HG03045 (cell line): ENCODE results near the gene MBD1.
A peak's percentile ranks its signal among the peaks of the same experiment; 100 is the strongest.
"Not testable (repeated sequence)": the region's sequence is repeated elsewhere in the genome, so short reads cannot be mapped to it uniquely, and the experiment has no call there.

Experiments
- ATAC-seq: cut with Tn5 transposase; IDR thresholded peaks from one replicate; pipeline ENCODE4 v1.9.1; 2021; ENCODE audit warnings: mild to moderate bottlenecking, moderate library complexity; ENCODE audit not compliant: unreplicated experiment

The MBD1 gene, protein sequence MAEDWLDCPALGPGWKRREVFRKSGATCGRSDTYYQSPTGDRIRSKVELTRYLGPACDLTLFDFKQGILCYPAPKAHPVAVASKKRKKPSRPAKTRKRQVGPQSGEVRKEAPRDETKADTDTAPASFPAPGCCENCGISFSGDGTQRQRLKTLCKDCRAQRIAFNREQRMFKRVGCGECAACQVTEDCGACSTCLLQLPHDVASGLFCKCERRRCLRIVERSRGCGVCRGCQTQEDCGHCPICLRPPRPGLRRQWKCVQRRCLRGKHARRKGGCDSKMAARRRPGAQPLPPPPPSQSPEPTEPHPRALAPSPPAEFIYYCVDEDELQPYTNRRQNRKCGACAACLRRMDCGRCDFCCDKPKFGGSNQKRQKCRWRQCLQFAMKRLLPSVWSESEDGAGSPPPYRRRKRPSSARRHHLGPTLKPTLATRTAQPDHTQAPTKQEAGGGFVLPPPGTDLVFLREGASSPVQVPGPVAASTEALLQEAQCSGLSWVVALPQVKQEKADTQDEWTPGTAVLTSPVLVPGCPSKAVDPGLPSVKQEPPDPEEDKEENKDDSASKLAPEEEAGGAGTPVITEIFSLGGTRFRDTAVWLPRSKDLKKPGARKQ

DNA sequence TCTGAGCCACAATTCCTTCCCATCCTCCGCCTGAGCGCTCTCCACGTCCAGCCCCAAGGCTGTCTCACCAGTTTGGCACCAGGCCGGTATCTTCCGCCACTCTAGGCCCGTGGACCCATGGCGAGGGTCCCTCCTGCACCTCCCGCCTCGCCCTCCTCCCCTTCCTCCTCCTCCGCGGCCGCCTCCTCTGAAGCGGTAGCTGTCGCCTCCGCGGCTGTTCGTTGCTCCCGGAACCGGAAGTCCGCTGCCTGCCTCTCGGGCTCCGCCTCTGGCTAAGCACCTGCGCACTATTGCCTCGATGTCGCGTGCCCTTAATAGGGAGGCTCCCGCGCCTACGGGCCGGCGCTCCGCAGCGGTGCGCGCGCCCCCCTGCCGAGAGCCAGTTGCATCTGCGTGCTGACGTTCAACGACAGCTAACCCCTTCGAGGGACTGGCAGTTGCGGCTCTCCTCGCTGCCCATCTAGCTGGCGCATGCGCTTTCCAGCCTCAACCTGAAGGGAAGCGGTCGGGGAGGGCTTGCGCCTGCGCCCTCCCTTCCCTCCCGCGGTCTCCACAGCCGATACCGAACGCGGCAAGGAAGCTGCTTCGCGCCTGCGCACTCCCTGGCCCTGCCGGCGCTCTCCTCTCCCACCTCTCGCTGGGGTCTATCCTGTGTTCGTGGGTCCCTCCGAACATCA is at the start of gene MBD1:
Gene MBD1, minus strand, starts transcription at position 229 of the 677 bp plus-strand sequence. CDS start 1,531 bp downstream, outside the sequence.
- ATAC-seq = peak; percentile 88

DNA sequence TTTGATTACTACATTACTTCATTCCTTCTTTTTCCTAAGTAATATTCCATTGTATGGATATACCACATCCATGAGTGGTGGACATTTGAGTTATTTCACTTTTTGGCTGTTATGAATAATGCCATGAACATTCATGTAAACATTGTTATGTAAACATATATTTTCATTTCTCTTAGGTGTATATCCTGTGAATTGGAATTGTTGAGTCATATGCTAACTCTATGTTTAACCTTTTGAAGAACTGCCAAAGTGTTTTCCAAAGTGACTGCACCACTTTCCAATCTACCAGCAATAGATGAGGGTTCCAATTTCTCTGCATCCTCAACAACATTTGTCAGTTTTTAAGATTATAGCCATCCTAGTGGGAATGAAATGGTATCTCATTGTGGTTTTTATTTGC is 48.9 kb upstream of the MBD1 start:
- no peak for ATAC-seq

DNA sequence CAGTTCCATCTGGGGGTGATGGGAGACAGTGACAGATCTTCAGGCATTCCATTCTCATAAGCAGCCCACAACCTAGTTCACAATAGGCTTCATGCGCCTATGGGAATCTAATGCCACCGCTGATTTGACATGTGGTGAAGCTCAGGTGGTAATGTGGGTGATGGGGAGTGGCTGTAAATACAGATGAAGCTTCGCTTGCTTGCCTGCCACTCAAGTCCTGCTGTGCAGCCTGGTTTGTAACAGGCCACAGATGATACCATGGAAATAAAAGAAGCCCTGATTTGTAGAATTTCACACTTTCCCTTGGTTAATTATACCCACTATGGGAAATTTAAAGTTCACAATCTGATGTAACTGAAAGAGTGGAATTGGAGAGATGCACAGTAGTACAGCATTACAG is 46.7 kb upstream of the MBD1 start:
- no peak for ATAC-seq

DNA sequence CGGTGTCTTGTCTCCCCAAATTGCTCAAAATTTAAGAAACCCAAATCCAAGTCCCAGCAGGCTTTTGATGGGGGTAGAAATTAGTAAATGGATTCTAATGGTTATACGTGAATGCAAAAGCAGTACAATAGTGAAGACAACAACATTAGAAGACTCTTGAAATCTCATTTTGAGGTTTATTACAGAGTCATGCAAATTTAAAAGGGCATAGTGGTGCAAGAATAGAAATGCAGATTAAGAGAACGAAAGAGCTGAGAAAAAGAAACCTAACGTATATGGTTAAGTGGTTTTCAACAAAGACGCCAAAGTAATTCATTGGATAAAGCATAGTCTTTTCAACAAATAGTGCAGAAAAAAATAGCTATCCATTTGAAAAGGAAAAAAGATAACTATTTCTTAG is 39.4 kb upstream of the MBD1 start:
- ATAC-seq = peak; percentile 64

DNA sequence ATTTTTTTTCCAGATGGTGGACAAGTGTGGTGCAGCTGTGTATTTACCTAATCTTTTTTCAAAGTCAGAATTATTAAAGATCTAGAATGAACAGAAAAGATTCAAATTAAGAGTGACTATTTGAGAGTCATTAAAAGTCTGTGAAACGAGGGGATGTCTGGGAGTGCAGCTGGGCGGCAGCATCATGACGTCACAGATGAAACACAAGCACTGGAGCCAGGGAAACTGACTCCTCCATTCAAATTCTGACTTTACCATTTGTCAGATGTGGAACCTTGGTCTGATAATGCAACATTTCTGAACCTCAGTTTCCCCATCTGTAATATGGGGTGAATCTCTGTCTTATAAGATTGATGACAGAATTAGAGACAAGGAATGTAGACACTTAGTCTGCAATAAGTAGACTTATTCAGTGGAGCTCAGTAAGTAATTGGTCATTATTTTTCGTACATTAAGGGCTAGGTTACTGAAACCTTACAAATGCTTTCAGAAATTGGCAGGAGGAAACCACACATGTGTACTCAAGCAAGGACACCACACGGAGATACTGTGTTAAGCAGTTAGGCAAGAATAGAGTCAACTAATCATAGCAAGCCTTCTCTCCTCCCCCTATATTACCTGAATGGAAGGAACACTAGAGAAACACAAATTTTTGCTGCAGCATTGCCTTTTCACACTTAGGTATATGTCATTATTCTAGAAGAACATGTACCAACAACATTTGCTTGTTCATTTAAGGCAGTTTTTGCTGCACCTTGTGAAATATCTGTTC is 34.0 kb upstream of the MBD1 start:
- ATAC-seq = peak; percentile 64

DNA sequence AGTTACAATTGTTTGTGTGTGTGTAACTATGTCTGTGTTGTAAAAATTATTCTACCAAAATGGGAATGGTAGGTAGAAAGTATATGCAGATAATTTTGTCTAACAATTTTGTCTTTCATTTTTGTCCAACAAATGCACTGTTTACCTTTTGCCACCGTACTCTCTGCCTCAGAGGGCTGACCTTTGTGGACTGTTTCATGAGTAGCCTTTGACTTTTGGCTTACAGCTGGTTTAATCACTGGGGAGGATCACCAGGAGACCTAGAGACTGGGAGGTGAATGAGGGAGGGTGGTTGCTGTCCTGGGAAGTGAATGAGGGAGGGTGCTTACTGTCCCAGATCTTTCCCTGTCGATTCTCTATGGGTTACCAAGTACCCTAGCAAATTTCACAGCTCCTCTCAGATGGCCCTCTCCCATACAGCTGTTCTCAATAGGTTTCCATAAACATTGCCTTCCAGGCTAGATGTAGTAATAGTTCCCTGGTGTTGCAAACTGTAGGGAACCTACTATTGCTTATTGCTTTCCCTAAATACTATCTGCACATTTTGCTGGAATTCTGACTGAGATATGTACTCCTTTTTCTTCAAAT is 32.6 kb upstream of the MBD1 start:
- ATAC-seq = no peak

DNA sequence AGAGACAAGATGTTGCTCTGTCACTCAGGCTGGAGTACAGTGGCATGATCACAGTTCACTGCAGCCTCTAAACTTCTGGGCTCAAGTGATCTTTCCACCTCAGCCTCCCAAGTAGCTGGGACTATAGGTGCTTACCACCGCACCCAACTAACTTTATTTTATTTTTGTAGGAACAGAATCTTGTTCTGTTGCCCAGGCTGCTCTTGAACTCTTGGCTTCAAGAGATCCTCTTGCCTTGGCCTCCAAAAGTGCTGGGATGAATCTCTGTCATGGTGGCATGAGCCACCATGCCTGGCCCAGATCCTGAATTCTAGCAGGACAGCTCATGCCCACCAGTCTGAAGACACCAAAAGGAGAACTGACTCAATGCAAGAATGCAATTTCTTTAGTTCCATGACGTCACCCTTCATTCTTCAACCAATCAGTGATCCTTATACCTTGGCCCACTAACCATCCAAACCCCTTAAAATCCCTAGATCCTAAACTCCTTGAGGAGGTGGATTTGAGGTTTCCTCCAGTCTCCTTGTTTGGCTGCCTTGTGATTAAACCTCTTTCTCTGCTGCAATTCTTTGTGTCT is 31.8 kb upstream of the MBD1 start:
- ATAC-seq = peak; percentile 33

DNA sequence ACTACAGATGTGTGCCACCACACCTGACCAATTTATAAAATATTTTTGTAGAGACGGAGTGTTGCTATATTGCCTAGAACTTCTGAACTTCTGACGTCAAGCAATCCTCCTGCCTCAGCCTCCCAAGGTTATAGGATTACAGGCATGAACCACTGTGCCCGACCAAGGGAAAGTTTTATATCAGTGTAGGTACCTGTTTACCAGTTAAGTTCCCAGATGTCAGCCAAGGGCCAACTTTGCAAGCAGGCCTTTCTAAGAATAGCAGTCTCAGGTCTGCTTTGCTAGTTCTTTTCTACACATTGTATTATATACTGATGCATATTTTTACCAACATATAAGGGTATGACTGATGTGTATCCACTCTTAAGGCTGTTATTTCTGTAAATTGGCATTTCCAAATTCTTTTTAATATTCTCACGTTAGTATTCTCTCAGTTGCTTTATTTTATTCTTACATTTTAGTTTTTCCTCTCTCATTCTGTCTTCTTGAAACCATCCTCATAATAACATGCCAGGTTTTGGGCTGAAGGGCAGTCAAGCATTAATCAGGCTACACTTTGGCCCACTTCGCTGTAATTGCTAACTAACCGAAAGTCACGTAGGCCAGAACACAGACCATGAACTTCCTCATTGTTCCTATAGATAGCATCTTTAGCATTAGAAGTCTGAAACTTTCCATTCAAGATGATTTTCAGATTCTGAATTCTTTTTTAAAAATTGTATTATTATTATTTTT is 31.1 kb upstream of the MBD1 start:
- ATAC-seq = peak; percentile 61

DNA sequence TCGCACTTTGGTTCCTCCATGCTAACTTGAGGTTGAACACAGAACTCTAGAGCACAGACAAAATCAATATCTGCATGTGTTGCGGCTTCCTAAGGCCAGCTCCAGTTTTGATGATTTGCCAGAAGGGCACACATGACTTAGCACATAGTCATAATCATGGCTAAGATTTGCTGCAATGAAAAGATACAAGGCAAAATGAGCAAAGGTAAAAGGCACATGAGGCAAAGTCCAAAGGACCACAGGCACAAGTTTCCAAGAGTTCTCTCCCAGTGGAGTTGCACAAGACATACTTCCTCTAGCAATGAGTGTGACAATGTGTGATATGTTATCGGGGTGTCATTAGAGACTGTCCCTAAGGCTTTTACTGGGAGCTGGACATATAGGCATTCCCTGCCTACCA is 30.3 kb upstream of the MBD1 start:
- ATAC-seq = no peak

DNA sequence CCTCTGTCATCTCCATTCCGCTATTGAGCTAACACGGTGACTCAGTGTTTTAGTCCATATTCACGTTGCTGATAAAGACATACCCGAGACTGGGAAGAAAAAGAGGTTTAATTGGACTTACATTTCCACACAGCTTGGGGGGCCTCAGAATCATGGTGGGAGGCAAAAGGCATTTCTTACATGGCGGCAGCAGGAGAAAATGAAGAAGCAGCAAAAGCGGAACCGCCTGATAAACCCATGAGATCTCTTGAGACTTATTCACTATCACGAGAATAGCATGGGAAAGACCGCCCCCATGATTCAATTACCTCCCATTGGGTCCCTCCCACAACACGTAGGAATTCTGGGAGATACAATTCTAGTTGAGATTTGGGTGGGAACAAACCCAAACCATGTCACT is 28.8 kb upstream of the MBD1 start:
- ATAC-seq = no peak

DNA sequence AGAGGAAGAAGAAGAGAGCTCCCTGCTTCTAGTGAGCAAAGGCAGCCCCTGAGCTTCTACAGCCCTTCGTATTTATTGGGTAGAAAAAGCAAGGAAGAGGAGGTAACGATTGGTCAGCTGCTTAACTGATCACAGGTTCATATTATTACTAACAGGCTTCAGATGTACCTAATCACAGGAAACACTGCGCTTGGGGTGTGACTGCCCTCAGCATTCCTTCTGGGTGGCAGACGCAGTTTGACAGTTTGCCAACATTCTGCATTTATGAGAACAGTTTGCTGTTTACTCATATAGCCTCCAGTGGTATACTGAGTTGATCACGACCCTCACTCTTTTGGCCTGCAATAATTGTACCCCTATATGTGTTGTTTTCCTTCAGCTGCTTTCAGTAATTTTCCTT is 27.5 kb upstream of the MBD1 start:
- not testable (repeated sequence) for ATAC-seq

DNA sequence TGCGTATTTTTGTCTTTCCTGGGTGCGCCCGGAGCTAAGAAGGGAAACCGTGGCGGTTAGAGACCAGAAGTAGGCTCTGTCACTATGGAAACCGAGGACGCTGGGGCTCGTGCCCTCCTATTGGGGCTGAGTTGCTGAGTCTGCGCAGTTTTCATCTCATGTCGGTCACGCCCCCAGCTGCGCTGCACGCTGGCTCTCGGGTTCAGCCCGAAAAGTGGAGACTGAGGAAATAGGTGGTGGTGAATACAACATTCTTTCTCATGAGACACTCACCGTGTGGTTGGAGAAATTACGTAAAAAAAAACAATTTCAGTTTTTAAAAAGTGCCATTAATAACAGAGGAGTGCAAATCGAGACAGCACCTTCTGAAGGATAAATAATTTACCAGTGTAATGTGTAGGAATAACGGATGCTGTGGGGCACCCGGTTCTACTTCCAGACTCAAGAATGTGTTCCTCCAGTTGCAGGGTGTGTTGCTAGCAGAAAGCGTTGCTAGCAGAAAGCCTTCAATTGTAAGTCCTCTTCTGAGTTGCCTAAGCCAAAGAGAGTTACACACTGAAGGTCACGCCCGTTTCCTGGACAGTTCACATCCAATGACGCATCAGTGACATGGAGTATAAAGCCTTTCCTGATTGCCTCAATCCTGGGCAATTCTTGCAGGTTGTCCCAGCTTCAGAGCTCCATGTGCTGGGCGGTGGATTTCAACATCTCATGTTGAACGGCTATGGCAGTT is 26.6 kb upstream of the MBD1 start:
- ATAC-seq = peak; percentile 95

DNA sequence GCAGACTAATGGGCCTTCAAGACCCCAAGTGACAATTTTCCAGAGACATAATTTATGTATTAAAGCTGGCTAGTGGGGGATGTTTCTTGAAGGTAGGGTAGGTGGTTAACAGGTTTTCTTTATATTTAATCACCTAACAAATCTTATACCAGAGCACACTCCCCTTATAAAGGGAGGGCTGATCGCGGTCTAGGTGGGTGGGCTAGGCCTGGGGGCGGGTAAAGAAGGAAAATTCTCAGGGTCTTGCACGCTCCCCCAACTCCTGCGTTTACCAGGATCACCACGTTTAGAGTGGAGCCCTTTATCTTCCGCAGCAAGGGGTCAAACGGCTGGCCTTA is 26.0 kb upstream of the MBD1 start:
- ATAC-seq = no peak

DNA sequence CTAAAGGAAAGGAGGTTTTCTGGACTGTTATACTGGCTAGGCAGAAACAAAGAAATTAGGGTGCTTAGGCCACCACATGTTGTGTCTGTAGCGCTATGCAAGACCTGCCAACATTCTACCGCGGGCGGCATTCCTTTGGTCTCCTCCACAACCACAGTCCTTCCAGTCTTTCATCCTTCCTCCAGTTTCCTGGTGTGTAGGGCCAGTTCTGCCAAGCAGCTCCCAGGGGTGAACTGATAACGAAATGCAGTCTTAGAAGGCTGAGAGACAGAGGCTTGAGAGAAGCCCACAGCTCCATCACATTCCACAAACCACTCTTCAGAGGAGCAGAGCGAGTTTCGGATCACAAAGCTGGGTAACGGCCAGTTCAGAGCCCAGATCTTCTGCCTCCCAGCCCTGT is 25.6 kb upstream of the MBD1 start:
- ATAC-seq = no peak

DNA sequence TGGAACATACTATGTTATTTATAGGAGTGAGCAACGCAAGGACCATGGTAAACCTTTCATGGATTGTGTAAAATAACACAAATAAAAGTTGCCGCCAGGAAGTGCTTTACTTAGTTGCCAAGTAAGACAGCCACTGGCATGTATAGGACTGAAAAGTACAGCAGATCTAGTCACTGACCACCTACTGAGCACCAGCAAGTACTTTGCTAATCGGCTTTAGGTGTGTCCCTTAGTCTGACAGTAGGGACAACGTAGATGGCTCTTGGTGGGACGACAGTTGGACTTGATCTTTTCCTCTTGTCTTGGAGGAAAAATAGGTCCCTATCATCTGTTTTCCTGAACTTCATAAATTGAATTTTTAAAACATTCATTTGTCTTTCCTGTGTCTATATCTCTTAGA is 19.8 kb upstream of the MBD1 start:
- no peak for ATAC-seq

DNA sequence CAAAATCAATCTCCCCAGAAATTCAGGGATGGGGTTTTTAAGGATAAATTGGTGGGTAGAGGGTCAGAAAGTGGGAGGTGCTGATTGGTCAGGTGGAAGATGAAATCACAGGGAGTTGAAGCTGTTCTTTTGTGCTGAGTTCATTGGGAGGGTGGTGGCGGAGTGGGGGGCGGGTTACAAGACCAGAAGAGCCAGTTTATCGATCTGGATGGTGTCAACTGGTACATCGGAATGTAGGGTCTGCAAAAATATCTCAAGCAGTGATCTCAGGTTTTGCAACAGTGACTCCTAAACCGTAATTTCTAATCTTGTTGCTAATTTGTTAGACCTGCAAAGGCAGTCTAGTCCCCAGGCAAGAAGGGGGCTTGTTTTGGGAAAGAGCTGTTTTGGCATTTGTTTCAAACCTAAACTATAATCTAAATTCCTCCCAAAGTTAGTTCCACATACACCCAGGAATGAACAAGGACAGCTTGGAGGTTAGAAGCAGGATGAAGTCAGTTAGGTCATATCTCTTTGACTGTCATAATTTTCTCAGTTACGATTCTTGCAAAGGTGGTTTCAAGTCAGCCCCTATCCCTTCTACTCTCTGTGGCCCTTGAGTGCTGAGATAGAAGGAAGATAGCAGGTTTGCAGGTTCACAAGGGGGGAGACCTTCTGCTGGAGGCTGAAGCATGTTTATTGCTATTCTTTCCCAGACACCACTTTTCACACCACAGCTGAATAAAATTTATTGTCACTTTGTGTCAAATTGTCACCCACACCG is 18.5 kb upstream of the MBD1 start:
- ATAC-seq = no peak

DNA sequence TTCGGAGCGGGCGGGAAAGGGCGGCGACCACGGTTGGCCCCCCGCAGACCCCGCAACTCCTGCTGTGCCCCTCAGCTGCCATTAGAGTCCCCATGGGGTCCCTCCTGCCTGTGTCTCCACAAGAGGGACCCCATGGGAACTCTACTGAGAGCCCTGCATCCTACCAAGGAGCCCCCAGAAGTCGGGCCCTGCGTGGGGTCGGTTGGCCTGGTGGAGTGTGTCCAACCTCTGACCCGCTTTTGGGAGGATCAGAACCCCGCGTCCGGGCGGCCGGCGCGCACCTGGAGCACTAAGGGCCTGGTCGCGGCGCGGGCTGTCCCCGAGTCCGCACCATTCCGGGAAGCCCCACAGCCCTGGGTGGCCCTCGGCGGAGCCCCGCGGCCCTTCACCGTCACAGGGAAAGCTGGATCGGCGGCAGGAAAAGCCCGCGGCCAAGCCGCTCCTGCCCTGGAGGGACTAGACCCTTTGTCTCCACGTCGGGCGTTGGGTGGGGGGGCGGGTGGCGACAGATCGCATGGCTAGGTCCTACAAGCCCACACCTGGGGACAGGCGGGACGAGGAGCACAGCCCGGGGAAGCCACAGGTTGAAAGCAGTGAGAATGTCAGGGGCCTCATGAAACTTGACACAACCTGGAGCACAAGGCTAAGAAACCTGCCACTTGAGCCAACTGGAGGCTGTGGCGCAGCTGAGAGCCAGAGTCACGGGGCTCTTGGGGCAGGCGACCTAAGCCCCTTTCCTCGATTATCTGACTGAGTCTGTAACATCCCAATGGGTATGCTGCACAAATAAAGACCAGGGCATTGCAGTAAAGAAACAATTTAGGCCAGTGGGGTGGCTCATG is 17.3 kb upstream of the MBD1 start:
- ATAC-seq = no peak
